DND-41 (cell line): ENCODE results near the gene NUP35.

Experiments
- ATAC-seq: fragments of 200-7000 bp; cut with Tn5 transposase; 3 replicates; pipeline ENCODE4 v1.9.1; 2021; ENCODE audit warnings: low read depth; ENCODE audit not compliant: insufficient read depth
- DNase-seq: peaks from one replicate; pipeline ENCODE4 v3.0.0-alpha.2; 2020
- H2AFZ ChIP-seq: 2 replicates; pipeline ENCODE4 v1.6.0; 2012; ENCODE audit warnings: low read depth, low read length
- H3K27ac ChIP-seq: 2 replicates; pipeline ENCODE4 v1.5.1; 2012; ENCODE audit warnings: low read length, inconsistent platforms
- H3K27me3 ChIP-seq: fragments of 200-600 bp; sonication (generic); 2 replicates; pipeline ENCODE4 v1.6.0; 2012; ENCODE audit warnings: low read length, mild to moderate bottlenecking, inconsistent platforms; ENCODE audit not compliant: insufficient read depth, poor library complexity
- H3K36me3 ChIP-seq: 2 replicates; pipeline ENCODE4 v1.5.1; 2012; ENCODE audit warnings: low read length, inconsistent platforms; ENCODE audit not compliant: insufficient read depth
- H3K4me1 ChIP-seq: 2 replicates; pipeline ENCODE4 v1.5.1; 2012; ENCODE audit warnings: mild to moderate bottlenecking, low read length; ENCODE audit not compliant: insufficient read depth
- H3K4me2 ChIP-seq: 2 replicates; pipeline ENCODE4 v1.6.0; 2012; ENCODE audit warnings: mild to moderate bottlenecking, moderate library complexity, low read length, inconsistent platforms; ENCODE audit not compliant: insufficient read depth
- H3K4me3 ChIP-seq, 2 experiments: fragments of 200-600 bp in 1 of 2; shearing (Covaris generic) in 1 of 2; 2 replicates each; pipeline ENCODE4 v1.5.1; 2012 to 2016; ENCODE audit warnings: inconsistent platforms in 2 of 2, low read length in 2 of 2, mild to moderate bottlenecking in 2 of 2, low read depth in 1 of 2, moderate library complexity in 1 of 2
- H3K79me2 ChIP-seq: 2 replicates; pipeline ENCODE4 v1.6.0; 2012; ENCODE audit warnings: low read length, inconsistent platforms; ENCODE audit not compliant: insufficient read depth
- H3K9ac ChIP-seq: 2 replicates; pipeline ENCODE4 v1.6.0; 2012; ENCODE audit warnings: low read depth, mild to moderate bottlenecking, inconsistent platforms, low read length, moderate library complexity
- H3K9me3 ChIP-seq: 2 replicates; pipeline ENCODE4 v1.5.1; 2012; ENCODE audit warnings: low read length, moderate library complexity, mild to moderate bottlenecking, inconsistent platforms; ENCODE audit not compliant: insufficient read depth, severe bottlenecking
- H4K20me1 ChIP-seq: 2 replicates; pipeline ENCODE4 v1.6.0; 2012; ENCODE audit warnings: low read length; ENCODE audit not compliant: insufficient read depth
- CTCF ChIP-seq: IDR thresholded peaks from 2 replicates; pipeline ENCODE4 v1.5.1; 2012; ENCODE audit warnings: borderline replicate concordance, low read length, moderate library complexity, mild to moderate bottlenecking; ENCODE audit not compliant: poor library complexity, severe bottlenecking; ENCODE audit errors: extremely low read depth
- EZH2 ChIP-seq: IDR thresholded peaks from 3 replicates; pipeline ENCODE4 v1.6.1; 2012; ENCODE audit warnings: borderline replicate concordance, low read depth, mild to moderate bottlenecking, moderate library complexity, low read length, inconsistent platforms; ENCODE audit not compliant: severe bottlenecking

Gene NUP35

DNA sequence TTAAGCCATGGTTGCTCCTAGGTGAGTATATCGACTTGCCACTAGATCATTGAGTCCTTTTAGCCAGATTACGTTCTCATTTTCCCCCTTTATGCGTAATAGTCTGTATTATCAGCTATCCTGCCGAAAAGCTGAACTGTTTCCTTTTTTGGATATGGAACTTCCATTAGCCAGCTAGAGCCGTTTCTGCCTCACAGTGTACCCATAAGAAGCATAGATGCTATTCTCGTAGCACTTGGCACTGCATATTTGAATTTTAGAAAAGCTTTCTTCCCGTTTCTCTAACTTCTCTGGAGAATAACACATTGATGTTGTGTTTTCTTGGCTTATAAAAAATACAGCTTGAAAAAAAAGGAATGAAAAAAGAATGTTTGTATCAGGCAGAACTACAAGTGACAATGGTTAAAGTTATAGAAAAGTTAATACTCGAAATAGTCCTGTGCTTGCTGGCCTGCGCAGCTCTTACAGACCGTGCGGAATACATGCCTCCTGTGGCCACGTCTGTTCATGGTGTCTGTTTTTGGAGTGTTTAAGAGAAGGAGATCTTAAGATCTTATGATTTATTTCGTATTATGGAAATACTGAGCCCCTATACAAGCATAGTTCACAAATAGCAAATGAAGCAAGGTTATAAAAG is 45.0 kb upstream of the NUP35 start:
- Histone ChIP-seq H3K4me1 (no peaks in the 10 kb centered on the region), H3K4me3 (no peak overlapping the region), H3K27me3 (peaks cover 7% of the 10 kb centered on the region), H3K9me3 (no peaks in the 10 kb centered on the region), H3K79me2 (no peaks in the 10 kb centered on the region), H2AFZ (no peak overlapping the region), H3K36me3 (no peaks in the 10 kb centered on the region), H3K27ac (no peak overlapping the region), H3K4me2 (no peak overlapping the region), H4K20me1 (no peaks in the 10 kb centered on the region), H3K9ac (no peak overlapping the region)
- no peak for ATAC-seq
- no peak for DNase-seq
- TF ChIP-seq CTCF, result no peak
- TF ChIP-seq EZH2, result no peak

DNA sequence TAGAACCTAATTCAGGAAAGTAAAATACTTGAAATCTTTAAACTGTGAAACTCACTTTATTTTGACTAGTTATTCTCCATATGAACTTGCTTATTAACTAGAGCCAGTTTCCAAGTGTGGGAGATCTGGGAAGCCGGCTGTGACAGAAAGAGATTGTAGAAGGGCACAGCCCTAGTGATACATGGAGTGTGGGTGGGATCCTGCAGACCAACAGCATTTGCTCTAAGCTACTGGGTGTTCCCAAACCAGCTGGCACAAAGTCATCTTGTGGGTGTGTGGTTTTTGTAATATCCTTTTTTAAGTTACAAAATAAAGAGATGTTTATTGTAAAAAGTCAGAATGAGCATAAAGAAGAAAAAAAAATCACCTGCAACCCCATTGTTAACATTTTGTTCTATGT is 42.3 kb upstream of the NUP35 start:
- Histone ChIP-seq H3K9ac (no peak overlapping the region), H3K4me2 (no peak overlapping the region), H3K4me3 (no peak overlapping the region), H3K79me2 (no peaks in the 10 kb centered on the region), H3K36me3 (no peaks in the 10 kb centered on the region), H3K4me1 (no peaks in the 10 kb centered on the region), H3K9me3 (no peaks in the 10 kb centered on the region), H2AFZ (no peak overlapping the region), H3K27me3 (peaks cover 7% of the 10 kb centered on the region), H3K27ac (no peak overlapping the region), H4K20me1 (no peaks in the 10 kb centered on the region)
- DNase-seq (no peak), ATAC-seq (no peak)
- no peak for TF ChIP-seq EZH2
- no peak for TF ChIP-seq CTCF

DNA sequence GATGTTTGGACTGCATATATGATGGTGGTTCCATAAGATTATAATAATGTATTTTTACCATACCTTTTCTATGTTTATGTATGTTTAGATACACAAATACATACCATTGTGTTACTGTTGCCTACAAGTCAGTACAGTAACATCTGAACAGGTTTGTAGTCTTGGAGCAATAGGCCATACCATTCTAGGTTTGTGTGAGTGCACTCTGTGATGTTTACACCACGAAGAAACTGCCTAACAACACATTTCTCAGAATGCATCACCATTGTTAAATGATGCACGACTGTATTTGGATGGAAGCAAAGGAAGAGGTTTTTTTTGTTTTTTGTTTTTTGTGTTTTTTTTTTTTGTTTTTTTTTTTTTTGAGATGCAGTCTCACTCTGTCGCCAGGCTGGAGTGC is 36.2 kb upstream of the NUP35 start:
- no peaks in the 10 kb centered on the region for H4K20me1 ChIP-seq
- no peaks in the 10 kb centered on the region for H3K4me1 ChIP-seq
- TF ChIP-seq EZH2, result no peak
- H3K4me3 ChIP-seq, result no peak overlapping the region
- no peaks in the 10 kb centered on the region for H3K36me3 ChIP-seq
- no peak overlapping the region for H3K9ac ChIP-seq
- ATAC-seq (no peak), DNase-seq (no peak)
- H3K79me2 ChIP-seq, result no peaks in the 10 kb centered on the region
- no peaks in the 10 kb centered on the region for H3K27me3 ChIP-seq
- H3K4me2 ChIP-seq, result no peak overlapping the region
- H2AFZ ChIP-seq, result no peak overlapping the region
- no peak overlapping the region for H3K27ac ChIP-seq
- H3K9me3 ChIP-seq, result no peaks in the 10 kb centered on the region

- TF ChIP-seq CTCF (no peak), EZH2 (no peak)
- Histone ChIP-seq H3K4me1 (no peaks in the 10 kb centered on the region), H3K79me2 (no peaks in the 10 kb centered on the region), H3K36me3 (no peaks in the 10 kb centered on the region), H4K20me1 (no peaks in the 10 kb centered on the region), H3K27ac (no peak overlapping the region), H3K4me3 (no peak overlapping the region), H3K27me3 (no peaks in the 10 kb centered on the region), H3K4me2 (no peak overlapping the region), H3K9ac (no peak overlapping the region), H3K9me3 (no peaks in the 10 kb centered on the region), H2AFZ (no peak overlapping the region)
- no peak for DNase-seq
- peak; percentile 71 for ATAC-seq
Measured at GRCh38 chr2:183089192-183089851, 34.9 kb upstream of the NUP35 start.
